Occipital lobe (tissue), 2 donors: ENCODE results near the gene ABCG5. TPM values are rescaled to one million over a fixed set of nuclear protein-coding genes. Genes with fewer than 3 reads are reported as not detected.

Experiments
- small RNA-seq: library from RNA; depleted of rRNA; stranded (forward); fragments of <200 nt; gene quantifications from one replicate; pipeline ENCODE3, GENCODE V24; 2014
- total RNA-seq: library from RNA; depleted of rRNA; stranded (reverse); fragments of >200 nt; gene quantifications from one replicate; pipeline ENCODE4 v1.2.3, GENCODE V29; 2014

The ABCG5 gene
- total RNA-seq, 1 donor from 2014 or later, result under 0.01 TPM

Small RNAs within 50 kb of the gene (small RNA-seq; reads per million reads assigned to genes)
- not detected for gene RN7SKP66

Other genes starting within 250 kb of the ABCG5 start
- gene THADA, start 242.8 kb downstream of the ABCG5 start, total RNA-seq, result 40.9 TPM
- gene PLEKHH2, start 201.6 kb downstream of the ABCG5 start, total RNA-seq, result 8.4 TPM
- gene C1GALT1C1L, start 162.4 kb downstream of the ABCG5 start, total RNA-seq, result not detected
- 41.5 TPM for gene DYNC2LI1, start 64.8 kb downstream of the ABCG5 start, total RNA-seq
- gene ABCG8, start 132 bp upstream of the ABCG5 start, total RNA-seq, result 0.31 TPM
- 108 TPM for gene LRPPRC, start 157.2 kb upstream of the ABCG5 start, total RNA-seq